WI38 (cell line): ENCODE results near the gene CLDN7.

Source experiments
- H3K4me3 ChIP-seq: 2 replicates; pipeline ENCODE4 v1.5.1; 2011; ENCODE audit warnings: low read depth, mild to moderate bottlenecking, control low read depth, low read length
- TF ChIP-seq, protein P1 (sequence below): IDR thresholded peaks from 2 replicates; pipeline ENCODE4 v1.5.1; 2012; ENCODE audit warnings: low read depth, mild to moderate bottlenecking, control low read depth, low read length

The CLDN7 gene

DNA sequence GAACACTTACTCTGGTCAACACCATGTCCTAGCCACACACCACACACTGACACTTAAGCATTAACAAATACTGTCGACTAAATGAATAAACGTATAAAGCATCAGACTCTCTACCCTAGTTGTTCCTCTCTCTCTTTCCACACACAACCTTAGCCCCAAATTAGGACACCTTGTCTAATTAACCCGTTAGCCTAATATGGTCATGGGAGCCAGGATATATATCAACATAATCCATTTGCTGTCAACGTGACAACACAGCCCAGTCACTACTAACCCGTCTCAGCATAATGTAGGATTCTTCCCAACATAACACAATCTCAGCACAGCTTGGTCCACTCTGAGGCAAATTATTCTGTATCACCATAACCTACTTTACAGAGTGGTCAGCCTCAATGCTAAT is 30.2 kb downstream of the CLDN7 start:
- no peak overlapping the region for H3K4me3 ChIP-seq
- TF ChIP-seq, protein P1, sequence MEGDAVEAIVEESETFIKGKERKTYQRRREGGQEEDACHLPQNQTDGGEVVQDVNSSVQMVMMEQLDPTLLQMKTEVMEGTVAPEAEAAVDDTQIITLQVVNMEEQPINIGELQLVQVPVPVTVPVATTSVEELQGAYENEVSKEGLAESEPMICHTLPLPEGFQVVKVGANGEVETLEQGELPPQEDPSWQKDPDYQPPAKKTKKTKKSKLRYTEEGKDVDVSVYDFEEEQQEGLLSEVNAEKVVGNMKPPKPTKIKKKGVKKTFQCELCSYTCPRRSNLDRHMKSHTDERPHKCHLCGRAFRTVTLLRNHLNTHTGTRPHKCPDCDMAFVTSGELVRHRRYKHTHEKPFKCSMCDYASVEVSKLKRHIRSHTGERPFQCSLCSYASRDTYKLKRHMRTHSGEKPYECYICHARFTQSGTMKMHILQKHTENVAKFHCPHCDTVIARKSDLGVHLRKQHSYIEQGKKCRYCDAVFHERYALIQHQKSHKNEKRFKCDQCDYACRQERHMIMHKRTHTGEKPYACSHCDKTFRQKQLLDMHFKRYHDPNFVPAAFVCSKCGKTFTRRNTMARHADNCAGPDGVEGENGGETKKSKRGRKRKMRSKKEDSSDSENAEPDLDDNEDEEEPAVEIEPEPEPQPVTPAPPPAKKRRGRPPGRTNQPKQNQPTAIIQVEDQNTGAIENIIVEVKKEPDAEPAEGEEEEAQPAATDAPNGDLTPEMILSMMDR = no peak

DNA sequence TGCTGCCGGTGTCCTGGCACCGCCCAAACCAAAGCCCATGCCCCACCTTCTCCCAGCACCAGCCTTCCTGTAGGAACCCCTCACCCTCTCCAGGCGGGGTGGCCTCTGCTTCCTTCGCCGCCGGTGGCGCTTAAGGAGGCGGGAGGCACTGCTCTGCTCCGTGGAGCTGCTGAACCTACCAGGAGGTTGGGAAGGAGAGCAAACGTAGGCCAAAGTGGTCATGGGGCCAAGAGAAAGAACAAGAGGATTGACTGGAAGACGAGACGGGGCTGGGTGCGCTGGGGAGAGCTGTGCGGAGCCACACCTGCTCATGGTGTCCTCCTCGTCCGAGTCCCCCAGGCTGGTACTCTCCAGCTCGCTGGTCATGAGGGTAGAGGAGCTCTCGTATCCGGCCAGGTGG is 32.8 kb downstream of the CLDN7 start:
- H3K4me3 ChIP-seq = no peak overlapping the region
- TF ChIP-seq, protein P1 = no peak

DNA sequence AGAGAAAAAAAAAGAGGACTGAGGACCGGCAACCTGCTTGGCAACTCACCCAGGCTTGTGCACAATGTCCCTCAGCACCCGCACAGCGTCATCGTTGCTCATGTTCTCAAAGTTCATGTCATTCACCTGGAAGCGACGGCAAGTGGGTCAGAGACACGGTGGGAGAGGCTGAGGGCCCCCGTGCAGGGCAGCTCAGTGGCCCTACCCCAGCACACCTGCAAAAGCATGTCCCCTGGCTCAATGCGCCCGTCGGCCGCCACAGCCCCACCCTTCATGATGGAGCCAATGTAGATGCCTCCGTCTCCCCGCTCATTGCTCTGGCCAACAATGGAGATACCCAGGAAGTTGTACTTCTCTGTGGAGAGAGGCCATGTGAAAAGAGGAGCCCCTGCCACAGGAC is 33.4 kb downstream of the CLDN7 start:
- TF ChIP-seq, protein P1 = no peak
- no peak overlapping the region for H3K4me3 ChIP-seq

DNA sequence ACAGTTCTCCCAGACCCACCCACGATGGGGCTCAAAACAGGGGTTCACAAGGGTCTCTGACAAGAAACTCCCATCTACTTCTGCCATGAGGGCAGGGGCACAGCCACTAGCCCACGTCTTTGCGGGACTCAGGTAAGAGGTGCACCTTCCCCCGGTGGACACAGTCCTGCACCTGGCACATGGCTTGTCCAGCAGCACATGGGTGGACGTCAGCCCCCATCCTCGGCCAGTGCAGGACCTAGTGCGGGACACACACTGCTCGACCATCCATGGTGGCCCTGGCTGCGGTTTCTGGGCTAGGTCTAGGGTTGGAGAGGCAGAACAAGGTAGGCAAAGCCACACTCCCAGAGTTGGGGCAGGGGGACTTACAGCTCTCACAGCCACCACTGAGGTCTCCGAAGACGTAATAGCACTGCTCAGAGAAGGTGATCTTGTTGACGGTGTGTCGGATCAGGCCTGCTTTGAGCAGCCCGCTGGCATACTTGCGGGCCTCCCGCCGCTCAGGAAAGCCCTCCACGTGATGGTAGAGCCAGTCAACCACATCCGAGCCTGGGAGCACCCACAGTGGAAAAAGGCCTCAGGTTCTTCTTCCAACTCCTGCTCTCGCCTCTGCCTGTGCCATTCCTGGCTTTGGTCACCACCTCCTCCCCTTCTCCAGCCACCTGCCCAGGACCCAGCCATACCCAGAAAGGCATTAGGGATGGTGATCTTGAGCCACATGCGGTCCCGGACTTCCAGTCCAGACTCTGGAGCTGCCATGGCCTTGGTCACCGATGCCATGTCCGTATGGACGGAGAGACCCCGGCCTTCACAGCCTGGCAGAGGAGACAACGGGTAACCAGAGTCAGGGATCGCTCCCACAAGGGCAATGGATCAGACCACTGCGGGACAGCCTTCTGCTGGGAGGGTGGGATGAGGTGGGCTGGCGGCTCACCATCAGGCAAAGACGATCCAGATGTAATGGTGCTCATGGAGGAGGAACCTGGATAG is 35.3 kb downstream of the CLDN7 start:
- TF ChIP-seq, protein P1 = no peak

DNA sequence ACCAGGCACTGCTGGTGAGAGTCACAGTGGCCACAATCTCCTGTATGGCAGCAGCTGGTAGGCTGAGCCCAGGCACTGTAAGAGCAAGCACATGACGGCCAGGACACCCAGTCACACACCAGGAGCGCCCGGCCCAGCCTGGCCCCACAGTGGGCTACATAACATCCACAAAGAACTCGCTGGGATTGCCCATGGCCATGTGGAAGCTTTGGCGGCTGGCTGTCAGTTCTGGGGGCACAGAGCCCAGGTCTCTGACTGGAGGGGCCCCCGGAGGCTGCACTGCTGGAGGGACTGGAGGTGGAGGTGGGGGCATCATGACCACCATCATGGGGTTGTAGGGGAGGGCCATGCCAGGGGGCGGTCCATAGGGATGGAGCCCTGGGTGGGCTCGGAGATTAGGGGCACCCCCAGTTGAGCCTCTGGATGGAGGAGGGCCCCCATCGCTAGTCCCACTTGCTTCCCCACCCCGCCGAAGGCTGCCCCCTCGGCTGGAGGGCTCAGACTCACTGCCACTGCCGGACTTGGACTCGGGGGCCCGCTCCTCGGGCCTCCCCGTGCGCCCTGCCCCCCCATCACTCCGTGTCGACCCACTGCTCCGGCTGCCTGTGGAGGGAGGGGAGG is 36.5 kb downstream of the CLDN7 start:
- TF ChIP-seq, protein P1 = no peak
- no peak overlapping the region for H3K4me3 ChIP-seq

More for the DNA sequence above, 35.3 kb downstream of the CLDN7 start:
- H3K4me3 ChIP-seq = no peak overlapping the region

DNA sequence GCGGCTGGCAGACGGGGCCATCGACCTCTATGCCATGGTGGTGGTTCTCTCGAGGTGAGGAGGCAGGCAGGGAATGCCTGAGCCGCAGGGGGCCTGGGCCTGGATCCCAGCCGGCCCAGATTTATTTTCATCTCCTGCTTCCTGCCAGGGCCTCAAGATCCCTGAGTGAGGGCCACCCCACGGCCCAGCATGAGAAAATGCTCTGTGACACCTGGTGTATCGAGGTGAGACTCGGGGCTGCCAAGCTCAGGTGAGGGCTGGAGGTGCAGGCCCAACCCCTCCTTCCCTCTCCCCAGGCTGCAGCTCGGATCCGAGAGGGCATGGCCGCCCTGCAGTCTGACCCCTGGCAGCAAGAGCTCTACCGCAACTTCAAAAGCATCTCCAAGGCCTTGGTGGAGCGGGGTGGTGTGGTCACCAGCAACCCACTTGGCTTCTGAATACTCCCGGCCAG is 37.6 kb downstream of the CLDN7 start:
- H3K4me3 ChIP-seq = no peak overlapping the region
- TF ChIP-seq, protein P1 = no peak

DNA sequence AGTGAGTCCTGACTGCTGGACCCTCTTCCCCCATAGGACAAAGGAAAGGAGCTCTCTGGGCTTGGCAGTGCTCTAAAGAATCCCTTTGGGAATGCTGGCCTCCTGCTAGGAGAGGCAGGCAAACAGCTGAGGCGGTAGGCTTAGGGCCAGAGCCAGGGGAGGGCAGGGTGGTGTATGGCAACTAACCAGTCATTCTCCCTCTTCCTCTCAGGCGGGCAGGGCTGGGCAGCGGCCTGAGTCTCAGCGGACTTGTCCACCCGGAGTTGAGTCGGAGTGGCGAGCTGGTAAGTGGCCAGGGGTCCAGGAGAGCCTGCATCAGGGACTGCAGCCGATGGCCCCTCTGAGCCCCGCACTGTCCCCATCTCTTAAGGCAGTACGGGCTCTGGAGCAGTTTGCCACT is 38.2 kb downstream of the CLDN7 start:
- no peak overlapping the region for H3K4me3 ChIP-seq
- TF ChIP-seq, protein P1 = no peak
